ENCODE results near the gene MUC15.

Gene MUC15

DNA sequence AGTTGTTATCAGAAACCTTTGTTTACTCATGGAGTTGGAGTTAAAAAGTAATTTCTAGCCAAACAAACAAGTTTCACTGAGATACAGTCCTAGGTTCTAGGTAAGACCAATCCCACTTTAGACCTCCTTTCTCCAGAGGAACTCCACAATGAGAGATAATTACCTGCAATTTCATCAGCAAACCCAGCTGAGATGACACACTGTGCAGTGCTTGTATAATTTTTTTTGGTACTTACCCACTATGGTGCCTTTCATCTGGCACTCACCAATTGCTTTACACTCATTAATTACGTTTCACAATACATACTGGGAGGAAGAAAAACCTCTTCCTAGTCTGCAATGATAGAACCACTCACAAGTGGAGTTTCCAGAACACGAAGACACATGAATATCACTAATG, 1.8 kb upstream of the MUC15 start:
- DNase-seq: no peak

- DNase-seq: peak; percentile 3
Measured at GRCh38 chr11:26572770-26573402, 823 bp upstream of the MUC15 start.

GRCh38 chr11:26569646-26570045, 2.4 kb downstream of the MUC15 start:
- no peak for DNase-seq

DNA sequence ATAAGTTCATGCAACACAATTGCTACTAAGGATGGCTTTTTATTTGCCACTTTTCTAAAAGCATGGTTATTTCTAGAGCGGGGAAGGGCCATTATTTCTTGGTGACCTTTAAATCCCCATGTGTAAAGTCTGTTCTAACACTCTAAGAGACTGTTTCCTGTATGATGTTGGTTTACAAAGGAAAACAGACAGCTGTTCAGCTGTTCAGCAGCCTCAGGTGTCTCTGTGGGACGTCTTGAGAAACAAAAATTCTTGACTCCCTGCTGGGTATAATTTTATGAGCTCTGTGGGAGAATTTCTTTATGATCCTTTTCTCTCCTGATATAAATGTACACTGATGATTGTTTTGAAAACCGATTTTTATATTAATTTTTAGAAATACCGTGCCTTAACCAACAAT, 13.9 kb downstream of the MUC15 start:
- DNase-seq: no peak

DNA sequence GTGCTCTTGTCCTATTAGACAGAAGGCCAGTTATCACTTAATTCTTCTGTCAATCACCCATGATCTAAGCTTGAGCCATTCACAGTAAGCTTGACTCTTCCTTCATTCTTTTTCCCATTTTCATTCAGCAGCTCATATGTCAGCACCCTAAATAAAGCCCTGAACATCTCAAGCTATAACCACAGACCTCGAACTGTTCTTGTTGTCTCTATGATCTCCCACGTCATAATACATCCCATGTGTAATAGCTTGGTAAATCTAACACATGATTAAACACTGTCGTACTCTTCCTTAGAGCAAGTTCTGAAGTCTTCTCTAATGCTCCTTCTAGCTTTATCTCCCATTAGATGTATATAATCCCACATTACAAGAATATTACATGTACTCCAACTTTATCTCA, 14.4 kb downstream of the MUC15 start:
- no peak for DNase-seq

DNA sequence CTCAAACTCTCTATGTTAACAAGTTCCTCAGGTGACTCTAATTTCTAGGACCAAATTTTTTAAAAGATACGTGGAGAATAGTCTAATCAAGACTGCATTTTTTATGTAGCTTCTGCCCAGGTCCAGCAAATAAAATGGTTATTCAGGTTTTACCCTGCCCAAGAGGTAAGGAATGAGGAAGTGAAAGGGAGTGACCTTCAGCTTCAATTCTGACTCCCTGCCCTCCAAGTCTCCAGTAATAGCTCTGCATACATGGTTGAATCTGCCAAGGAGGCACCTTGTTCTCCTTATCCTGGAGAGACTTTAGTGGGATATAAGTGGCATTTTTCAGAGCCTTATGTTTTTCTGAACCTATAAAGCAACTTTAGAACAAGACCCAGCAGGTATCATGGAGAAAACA, 15.5 kb downstream of the MUC15 start:
- DNase-seq: no peak

GRCh38 chr11:26554455-26554854, 17.6 kb downstream of the MUC15 start:
- no peak for DNase-seq

DNA sequence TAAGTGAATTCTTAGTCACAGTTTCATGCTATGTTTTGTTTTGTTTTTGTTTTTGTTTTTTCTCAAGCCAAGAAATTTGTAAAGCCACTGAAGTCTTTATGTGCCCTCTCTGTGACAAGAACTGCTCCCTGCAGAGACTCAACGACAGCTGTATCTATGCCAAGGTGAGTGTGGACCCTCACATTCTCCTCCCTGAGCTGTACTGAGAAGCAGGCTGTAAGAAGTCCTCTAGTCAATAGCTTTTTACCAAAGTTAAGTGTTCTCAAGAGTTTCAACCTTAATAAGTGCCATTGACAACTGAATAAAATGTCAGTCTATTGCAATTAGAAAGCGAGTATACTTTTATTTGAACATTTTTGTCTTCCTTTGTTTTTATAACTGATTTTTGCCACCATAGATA, 18.9 kb downstream of the MUC15 start:
- no peak for DNase-seq

GRCh38 chr11:26551186-26551801, 20.8 kb downstream of the MUC15 start:
- peak; percentile 4 for DNase-seq

DNA sequence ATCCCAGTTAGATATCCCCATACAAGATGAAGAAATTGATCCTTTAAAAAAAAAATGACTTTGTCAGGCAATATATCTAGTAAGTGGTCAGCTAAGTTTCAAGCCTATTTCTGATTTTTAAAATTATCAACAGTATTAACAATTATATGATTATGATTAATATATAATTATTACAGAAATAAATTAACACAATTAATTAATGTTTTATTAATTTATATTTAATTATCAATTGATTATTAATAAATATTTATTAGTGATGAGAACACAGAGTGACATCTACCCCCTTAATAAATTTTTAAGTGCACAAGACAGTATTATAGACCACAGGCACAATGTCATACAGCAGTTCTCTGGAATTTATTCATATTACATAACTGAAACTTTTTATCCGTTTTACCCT, 22.0 kb downstream of the MUC15 start:
- DNase-seq: no peak

DNA sequence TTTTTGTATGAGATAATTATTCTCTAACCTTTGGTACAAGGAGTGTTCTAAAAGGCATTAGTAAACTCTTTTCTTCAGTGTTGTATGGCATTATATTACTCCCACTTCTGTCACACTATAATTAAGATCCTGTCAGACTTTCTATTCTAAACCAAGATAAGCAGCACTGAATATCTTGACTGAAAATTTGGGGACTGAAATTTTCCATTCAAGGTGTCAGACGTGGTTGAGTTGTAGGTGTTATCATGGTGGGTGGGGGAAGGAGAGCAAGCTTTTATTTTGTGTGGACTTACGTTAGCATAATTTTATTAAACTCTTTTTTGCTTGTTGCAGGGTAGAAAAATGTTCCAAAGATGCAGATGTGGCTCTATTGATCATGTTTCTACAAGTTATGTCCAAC, 22.9 kb downstream of the MUC15 start:
- no peak for DNase-seq

DNA sequence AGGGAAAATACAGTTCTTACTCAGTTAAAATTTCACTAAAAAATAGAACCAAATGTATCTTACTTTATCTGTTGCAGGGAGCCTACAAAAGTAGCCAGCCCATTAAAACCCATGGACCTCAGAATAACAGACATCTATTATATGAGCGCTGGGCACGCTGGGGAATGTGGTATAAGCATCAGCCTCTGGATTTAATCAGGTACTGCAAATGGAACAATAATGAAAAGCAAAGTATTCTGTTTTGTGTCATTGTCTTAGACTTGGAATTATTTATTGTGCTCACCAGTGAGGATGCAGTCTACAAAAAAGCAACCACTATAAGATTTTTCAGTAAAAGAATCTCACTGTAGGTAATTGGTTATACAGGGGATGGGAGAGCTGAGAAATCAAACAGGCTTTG, 30.2 kb downstream of the MUC15 start:
- no peak for DNase-seq

- no peak for DNase-seq
Measured at GRCh38 chr11:26539517-26539916, 32.5 kb downstream of the MUC15 start.

GRCh38 chr11:26537341-26537740, 34.7 kb downstream of the MUC15 start:
- no peak for DNase-seq

DNA sequence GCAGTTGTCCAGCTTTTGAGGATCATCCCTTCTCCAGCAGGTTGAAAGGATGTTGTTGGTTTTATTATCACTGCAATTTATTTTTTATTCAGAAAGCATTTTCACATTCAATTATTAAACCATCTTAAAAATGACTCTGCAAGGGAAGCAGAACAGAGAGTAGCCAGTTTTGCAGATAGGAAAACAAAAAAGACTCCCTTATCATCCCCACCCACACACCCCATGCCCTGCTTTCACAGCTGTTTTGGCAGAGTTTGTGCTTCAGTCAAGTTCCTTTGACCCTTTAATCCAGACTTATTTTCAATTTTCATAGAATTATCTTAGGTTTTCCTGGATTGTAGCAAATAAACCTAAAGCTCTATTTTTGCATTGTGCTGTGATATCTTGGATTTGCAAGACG, 44.4 kb downstream of the MUC15 start:
- no peak for DNase-seq

GRCh38 chr11:26522912-26523610, 49.0 kb downstream of the MUC15 start:
- no peak for DNase-seq

DNA sequence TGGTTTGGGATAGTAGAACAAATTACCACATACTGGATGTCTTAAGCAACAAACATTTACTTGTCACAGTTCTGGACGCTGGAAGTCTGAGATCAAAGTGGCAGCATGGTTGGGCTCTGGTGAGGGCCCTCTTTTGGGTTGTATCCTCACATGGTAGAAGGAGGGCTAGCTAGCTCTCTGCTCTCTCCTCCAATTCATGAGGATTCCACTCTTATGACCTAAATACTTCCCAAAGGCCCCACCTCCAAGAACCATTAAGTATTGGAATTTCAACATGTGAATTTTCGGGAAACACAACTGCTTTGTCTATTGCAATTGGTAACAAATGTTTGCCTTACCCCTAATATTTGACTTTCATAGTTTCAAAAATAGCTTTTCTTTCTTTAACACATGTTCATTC, 52.6 kb downstream of the MUC15 start:
- DNase-seq: no peak

- DNase-seq: no peak
Measured at GRCh38 chr11:26512196-26512595, 59.9 kb downstream of the MUC15 start.

- no peak for DNase-seq
Measured at GRCh38 chr11:26510756-26511155, 61.3 kb downstream of the MUC15 start.

DNA sequence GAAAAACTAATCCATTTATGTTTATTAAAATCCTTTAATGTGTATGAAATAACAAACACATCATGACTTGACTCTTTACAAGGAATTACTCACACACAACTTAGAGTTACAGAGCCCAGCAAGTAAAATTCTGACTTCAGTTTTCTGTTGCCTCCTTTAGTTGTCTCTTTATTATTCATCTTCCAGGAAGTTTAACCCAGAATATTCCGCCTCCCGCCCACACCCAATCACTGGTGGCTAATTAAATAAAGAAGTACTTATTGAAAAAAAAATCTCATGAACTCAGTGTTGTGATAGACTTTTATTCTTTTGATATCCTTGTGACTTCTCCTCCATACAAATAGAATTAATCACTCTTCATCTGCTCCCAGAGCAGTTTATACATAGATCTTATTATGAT, 61.9 kb downstream of the MUC15 start:
- no peak for DNase-seq

Measured in kidney glomerular epithelial cell (primary cell).